NK-92 treated with Interleukin-12 subunit alpha and Interleukin-12 subunit beta, amount 100 ng/mL, for 24 hours (cell line): ENCODE measurements around the gene SLC26A2.
"Not testable (repeated sequence)": the region's sequence is repeated elsewhere in the genome, so short reads cannot be mapped to it uniquely, and the experiment has no call there.

ENCODE experiments used
- DNase-seq: peaks from one replicate; lab custom pipeline; 2025; lab: John Stamatoyannopoulos, UW

The SLC26A2 gene

GRCh38 chr5:150006318-150006717 lies 45.8 kb downstream of the SLC26A2 start:
- no peak for DNase-seq

GRCh38 chr5:150007050-150007449 lies 46.5 kb downstream of the SLC26A2 start:
- no peak for DNase-seq

- DNase-seq, result no peak
These were observed 49.3 kb downstream of the SLC26A2 start for GRCh38 chr5:150009671-150010387.

GRCh38 chr5:150013931-150014330 lies 53.4 kb downstream of the SLC26A2 start:
- DNase-seq, result no peak

- DNase-seq, result no peak
These were observed 53.9 kb downstream of the SLC26A2 start for GRCh38 chr5:150014456-150014855.

- no peak for DNase-seq
These were observed 54.9 kb downstream of the SLC26A2 start for GRCh38 chr5:150015415-150015814.

GRCh38 chr5:150016537-150016936 lies 56.0 kb downstream of the SLC26A2 start:
- no peak for DNase-seq

- no peak for DNase-seq
These were observed 56.9 kb downstream of the SLC26A2 start for GRCh38 chr5:150017226-150018005.

GRCh38 chr5:150020249-150020648 lies 59.7 kb downstream of the SLC26A2 start:
- no peak for DNase-seq

- DNase-seq, result no peak
These were observed 61.1 kb downstream of the SLC26A2 start for GRCh38 chr5:150021491-150022157.

- no peak for DNase-seq
These were observed 61.6 kb downstream of the SLC26A2 start for GRCh38 chr5:150022158-150022531.

GRCh38 chr5:150022681-150023080 lies 62.1 kb downstream of the SLC26A2 start:
- no peak for DNase-seq

- no peak for DNase-seq
These were observed 62.6 kb downstream of the SLC26A2 start for GRCh38 chr5:150023136-150023535.

GRCh38 chr5:150024346-150024984 lies 63.9 kb downstream of the SLC26A2 start:
- no peak for DNase-seq

- DNase-seq, result no peak
These were observed 66.2 kb downstream of the SLC26A2 start for GRCh38 chr5:150026682-150027172.

- DNase-seq, result not testable (repeated sequence)
These were observed 67.5 kb downstream of the SLC26A2 start for GRCh38 chr5:150028047-150028446.

- DNase-seq, result no peak
These were observed 72.8 kb downstream of the SLC26A2 start for GRCh38 chr5:150033334-150033733.

- DNase-seq, result no peak
These were observed 74.1 kb downstream of the SLC26A2 start for GRCh38 chr5:150034662-150035061.

GRCh38 chr5:150035139-150035895 lies 74.8 kb downstream of the SLC26A2 start:
- DNase-seq, result no peak

- DNase-seq, result no peak
These were observed 76.0 kb downstream of the SLC26A2 start for GRCh38 chr5:150036513-150036912.
